Stimulated activated CD4-positive, alpha-beta T cell treated with anti-CD3 and anti-CD28 coated beads, Interleukin-15, amount 100 ng/mL, for 24 hours (primary cell): ENCODE data around the gene APOBEC3G.
"Not testable (repeated sequence)": the region's sequence is repeated elsewhere in the genome, so short reads cannot be mapped to it uniquely, and the experiment has no call there.

Source experiments
- DNase-seq: peaks from one replicate; pipeline ENCODE4 v3.0.0-alpha.2; 2020

The APOBEC3G gene

DNA sequence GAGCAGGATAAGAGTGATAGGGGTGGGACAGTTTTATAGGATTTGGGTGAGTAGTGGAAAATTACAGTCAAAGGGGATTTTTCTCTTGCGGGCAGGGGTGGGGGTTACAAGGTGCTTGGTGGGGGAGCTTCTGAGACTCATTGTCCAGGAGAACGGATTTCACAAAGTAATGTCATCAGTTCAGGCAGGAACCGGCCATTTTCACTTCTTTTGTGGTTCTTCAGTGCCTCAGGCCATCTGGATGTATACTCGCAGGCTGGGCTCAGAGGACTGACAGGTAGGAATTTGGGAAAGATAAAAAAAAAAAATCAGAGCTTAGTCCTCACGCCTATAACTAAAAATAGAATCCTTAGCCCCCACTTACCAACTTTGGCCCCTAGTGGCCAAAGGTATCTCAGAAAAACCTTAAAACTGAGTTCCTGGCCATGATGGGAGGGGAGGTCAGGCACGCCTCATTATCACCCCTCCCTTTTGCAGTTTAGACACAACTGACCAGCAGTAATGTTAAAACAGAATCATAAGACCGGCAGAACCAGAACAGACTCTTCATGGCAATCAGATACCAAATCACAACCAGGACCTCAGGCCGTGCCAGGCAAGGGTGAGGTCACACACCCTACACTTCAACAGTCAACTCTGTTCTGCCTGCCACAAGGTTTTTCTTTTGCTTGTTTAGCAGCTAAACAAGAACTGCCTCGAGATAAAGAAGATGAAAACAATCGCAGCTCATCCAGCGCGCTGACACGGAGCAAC is 8.9 kb upstream of the APOBEC3G start:
- no peak for DNase-seq

DNA sequence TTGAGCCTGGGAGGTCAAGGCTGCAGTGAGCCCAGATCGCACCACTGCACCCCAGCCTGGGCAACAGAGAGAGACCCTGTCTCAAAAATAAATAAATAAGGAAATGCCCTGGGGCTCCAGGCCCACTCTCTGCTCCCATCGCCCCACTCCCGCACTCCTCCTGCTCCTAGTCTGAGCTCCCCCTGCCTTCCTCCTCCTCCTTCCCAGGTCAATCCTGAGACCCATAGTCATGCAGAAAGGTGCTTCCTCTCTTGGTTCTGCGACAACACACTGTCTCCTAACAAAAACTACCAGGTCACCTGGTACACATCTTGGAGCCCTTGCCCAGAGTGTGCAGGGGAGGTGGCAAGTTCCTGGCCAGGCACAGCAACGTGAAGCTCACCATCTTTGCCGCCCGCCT is 6.9 kb upstream of the APOBEC3G start:
- DNase-seq, result no peak

DNA sequence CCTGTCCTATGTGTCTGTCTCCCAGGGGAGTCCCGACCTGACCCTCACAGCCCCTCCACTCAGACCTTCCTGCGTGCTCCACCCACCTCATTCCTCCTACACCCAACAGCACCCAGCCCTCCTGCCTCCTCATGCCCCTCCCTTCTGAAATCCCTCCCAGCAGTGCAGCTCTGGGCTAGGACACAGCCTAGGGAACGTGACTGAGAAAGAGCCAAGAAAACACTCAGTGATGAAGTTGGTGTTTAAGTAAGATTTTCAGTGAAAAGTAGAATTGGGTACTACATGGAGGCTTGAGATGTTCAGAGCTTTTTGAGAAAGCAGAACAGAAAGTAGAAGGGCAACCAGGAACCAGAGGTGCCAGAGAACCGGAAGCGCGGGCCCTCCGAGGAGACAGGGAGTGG is 4.5 kb upstream of the APOBEC3G start:
- DNase-seq, result not testable (repeated sequence)

DNA sequence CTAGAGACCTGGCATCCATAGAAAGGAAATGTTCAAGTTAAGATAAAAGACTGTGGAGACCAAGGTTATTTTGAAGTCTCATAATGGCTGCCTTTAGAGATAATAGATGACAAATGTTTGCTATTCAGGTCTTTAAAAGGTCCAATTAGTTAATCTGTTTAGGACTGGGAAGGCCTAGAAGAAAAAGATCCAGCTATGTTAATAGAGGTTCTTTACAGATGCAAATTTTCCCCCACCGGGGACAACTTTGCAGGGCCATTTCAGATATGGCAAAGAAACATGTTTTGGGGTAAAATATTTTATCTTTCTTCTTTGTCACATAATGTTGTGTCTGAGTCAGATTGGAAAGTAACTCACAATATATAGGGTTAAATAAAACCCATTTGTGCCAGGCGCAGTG is 3.1 kb upstream of the APOBEC3G start:
- no peak for DNase-seq

DNA sequence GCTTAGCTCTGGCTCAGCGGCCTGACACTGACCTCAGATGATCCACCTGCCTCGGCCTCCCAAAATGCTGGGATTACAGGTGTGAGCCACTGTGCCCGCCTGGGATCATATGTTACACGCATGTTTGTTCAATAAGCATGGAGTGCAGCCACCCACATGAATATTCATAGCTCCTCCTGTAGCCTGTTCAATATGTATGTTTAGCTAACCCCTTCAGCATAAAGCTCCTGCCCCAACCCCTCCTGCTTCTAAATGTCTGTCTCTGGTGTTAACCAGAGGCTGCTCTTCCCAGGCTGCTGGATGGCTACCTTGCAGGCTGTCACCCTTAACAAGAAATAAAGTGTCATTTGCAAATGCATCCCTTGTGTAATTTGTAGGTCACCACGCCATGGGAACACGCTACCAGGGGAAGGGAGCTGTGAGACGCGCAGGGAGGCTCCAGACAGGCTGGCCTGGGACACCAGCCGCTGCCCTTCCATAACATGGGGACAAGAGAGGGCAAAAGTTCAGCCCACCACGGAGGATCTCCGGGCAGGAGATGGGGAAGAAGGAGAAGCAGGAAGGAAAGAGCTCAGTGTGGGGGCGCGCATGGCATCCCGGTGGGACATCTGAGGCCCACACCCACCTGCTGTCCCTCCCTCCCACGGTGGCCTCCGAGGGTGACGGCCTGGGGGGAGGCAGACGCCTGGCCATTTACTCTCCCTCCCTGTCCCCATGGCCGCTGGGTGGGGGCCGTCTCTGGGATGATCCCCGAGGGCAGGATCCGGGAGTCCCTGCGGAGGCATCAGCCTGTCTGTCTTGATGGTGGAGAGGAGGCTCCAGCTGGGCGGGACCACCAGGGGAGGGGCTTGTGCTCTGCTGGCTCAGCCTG is 685 bp upstream of the APOBEC3G start:
- DNase-seq, result not testable (repeated sequence)

DNA sequence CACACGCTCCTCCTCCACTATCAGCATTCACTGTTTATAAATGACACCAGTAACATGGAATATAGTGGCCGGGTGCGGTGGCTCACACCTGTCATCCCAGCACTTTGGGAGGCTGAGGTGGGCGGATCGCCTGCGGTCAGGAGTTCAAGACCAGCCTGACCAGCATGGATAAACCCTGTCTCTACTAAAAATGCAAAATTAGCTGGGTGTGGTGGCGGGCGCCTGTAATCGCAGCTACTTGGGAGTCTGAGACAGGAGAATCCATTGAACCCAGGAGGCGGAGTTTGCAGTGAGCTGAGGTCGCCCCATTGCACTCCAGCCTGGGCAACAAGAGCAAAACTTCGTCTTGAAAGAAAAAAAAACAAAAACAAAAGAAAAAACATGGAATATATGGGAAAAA is 837 bp downstream of the APOBEC3G start:
- not testable (repeated sequence) for DNase-seq

DNA sequence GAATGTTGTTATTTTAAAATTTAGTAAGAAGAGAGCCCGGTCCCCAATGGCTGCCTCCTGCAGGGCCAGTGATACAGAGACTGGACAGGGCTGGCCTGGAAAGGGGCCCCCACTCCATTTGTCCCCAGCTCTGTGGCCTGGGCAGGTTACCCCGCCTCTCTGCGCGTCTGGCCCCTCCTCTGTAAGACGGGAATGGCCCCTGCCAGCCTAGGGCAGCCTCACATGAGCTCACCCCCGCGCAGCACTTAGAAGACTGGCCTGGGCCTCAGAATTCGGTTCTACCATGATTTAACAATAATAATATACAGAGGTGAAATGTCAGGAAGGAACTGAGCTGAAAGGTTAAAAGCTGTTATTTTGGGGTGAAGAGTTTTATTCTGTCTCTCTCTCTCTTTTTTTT is 1.3 kb downstream of the APOBEC3G start:
- DNase-seq, result no peak

DNA sequence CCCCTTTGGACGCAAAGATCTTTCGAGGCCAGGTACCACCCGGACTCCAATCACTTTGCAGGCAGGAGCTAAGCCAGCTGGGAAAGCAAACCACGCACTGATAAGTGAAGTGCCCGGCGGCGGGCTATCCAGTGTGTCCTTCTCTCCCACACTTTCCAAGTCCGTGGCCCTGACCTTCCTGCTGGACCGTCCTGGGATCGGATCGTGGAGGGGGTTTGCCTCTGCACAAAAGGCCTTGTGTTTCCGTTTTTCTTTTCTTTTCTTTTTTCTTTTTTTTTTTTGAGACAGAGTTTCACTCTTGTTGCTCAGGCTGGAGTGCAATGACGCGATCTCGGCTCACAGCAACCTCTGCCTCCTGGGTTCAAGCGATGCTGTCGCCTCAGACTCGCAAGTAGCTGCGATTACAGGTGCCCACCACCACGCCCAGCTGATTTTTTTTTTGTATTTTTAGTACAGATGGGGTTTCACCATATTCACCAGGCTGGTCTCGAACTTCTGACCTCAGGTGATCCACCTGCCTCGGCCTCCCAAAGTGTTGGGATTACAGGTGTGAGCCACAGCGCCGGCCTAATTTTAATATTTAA is 2.1 kb downstream of the APOBEC3G start:
- not testable (repeated sequence) for DNase-seq

DNA sequence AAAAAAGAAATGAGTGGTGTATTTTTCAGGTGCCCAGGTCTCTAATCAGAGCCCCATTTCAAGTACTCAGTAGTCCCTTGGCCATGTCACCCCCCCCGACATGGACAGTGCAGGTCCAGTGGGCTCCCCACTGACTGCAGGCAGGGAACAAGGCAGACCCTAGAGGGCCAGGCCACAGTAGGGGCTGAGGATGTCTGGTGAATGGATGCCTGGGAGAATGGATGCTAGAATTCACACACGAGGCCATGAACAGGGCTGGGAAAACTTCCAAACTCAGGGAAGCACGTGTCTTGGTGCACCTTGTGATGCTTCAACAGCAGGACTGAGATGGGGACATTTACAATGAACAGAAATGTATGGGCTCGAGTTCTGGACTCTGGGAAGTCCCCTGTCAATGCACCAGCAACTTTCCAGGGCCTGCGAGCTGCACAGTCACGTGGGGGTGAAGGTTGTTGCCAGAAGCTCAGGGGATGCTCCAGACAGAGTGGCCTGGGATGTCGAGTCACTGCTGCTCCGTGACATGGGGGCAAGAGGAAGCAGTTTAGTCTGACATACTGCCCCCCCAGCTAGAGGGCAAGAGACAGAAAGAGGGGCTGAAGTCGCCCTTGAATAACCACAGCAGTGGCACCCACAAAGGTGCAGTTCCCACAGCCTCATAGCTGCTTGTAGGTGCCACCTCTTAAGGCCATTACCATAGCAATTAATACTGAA is 3.1 kb downstream of the APOBEC3G start:
- DNase-seq, result no peak

DNA sequence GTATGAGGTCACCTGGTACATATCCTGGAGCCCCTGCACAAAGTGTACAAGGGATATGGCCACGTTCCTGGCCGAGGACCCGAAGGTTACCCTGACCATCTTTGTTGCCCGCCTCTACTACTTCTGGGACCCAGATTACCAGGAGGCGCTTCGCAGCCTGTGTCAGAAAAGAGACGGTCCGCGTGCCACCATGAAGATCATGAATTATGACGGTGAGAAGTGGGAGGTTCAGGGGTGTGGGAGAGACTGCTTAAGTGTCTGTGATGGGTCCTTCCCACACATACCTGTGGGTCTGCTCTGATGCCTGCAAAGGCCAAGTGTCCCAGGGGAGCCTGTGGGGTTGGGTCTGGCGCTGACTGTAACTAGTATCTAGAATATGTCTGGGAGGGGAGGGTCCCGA is 3.9 kb downstream of the APOBEC3G start:
- DNase-seq, result no peak

DNA sequence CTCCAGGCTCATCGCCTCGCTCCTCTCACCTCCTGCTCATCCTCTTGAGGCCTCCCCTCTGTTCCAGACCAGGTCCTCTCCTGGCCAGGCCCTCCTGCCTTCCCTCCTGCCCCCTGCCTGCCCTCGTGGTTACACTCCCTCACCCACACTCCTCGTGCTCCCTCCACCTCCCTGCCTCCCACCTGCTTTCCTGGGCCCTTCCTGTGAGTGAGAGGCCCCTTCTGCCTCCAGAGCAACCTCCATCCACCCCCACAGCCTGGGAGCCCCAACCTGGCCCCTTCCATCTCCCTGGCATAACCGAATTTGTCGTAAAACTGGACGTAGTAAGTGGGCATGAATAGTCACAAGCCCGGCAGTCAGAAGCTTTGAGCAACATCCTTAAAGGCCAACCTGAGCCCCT is 4.5 kb downstream of the APOBEC3G start:
- no peak for DNase-seq

DNA sequence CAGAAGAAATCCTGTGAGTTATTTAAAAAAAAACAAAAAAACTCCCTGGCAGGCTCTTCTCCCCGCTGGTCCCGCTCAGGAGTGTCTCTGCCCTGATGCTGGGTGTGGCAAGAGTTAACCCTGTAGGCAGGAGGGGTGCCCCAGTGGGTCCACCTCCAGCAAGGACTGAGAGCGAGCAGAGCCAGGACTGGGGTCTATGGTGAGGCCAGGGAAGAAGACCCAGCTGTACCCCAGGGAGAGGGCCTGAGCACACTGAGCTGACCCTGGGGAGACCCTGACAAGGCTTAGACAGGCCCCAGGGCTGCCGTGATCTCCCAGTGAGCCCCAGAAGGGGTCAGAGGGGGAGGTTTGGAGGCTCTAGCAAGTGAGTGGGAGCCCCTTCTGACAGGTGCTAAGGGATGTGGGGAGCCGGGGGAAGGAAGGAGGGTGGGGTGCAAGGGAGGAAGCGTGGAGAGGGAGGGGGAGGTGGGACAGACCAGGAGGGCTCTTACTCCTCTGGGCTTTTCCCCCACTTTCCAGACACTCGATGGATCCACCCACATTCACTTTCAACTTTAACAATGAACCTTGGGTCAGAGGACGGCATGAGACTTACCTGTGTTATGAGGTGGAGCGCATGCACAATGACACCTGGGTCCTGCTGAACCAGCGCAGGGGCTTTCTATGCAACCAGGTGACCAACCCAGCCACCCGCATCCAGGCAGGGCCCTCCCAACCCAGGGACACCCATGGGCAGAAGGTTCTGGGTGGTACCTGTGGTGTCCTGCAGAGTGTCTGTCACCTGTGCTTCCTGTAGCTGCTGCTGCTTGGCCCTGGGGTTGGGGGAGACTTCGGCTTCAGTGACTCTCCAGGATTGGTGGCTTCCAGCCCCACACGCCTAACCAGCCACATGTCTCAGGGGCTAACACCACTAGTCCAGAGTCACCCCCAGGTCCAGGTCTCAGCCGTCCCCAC is 6.4 kb downstream of the APOBEC3G start:
- no peak for DNase-seq

DNA sequence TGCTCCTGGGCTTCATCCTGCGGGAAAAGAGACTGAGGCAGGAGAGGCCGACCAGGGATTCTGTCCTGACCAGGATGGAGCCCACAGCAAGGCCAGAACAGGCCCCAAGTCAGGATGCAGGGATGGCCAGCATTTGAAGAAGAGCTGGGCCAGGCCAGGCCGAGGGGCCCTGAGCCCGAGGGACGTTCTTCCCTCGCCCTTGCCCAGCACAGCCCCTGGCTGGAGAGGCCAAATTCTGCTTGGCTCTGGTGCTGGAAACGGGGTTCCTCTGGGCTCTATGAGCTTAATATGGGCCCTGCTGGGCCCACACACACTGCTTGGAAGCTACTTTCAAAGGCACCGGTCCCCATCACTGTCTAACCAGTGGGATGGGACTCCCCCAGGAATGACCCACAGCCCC is 7.6 kb downstream of the APOBEC3G start:
- DNase-seq, result no peak

DNA sequence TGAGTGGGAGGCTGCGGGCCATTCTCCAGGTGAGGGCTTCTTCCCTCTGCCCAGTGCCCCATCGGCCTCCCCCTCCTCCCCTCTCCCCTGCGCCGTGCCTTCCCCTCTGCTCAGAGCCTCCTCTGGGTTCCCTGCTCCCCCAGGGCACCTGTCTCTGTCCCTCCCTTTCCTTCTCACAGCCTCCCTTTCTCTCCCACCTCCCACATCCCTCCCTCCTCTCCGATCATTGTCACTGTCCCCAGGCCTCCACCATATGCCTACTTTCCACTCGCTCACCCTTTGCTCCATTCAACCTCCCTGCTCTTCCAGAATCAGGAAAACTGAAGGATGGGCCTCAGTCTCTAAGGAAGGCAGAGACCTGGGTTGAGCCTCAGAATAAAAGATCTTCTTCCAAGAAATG is 10.0 kb downstream of the APOBEC3G start:
- no peak for DNase-seq

DNA sequence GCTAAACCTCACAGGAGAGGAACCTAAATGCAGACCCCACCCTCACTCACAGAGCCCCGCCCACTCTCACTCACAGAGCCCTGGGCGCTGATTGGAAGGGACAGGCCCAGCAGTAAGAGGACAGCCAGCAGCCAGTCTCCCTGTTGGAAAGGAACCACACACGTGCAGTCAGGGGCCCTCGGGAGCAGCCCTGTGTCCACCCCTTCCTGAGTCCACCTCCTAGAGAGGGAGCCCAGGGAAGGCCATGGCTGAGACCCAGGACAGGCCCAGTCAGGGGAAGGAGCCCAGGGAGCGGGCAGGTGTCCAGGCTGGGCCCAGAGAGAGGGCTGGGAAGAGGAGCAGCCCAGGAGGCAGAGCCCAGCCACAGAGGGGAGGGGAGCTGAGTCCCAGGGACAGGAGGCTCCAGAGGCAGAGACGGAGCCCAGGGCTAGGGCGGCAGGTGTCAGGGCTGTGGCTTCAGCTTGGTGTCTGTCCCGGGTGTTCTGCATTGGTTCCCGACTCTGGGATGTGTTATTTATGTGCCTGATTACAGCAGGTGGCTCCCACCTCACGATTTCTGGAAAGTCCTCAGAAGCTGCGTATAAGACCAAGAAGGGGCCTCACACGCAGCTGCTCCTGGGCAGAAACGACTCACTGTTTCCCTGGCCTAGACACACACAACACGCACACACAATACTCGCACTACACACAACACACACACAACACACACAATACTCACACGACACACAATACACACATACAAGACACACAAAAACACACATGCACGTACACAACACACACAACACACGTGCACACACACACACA is 11.0 kb downstream of the APOBEC3G start:
- DNase-seq, result no peak

DNA sequence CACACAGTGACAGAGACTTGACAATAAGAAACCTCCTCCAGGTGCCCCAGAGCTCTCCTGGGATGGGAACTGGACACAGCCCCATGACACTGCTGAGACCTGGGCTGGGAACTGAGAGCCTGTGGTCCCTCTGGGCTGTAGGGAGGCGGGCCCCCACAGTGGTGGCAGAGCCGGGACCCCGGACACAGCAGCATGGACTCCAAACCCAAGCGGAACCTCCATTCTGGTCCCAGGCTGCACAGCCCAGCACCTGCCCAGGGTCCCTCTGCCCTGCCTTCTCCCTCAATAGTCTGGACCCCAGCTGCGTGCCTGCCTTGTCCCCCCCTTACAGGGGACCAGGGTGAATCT is 11.6 kb downstream of the APOBEC3G start:
- no peak for DNase-seq

DNA sequence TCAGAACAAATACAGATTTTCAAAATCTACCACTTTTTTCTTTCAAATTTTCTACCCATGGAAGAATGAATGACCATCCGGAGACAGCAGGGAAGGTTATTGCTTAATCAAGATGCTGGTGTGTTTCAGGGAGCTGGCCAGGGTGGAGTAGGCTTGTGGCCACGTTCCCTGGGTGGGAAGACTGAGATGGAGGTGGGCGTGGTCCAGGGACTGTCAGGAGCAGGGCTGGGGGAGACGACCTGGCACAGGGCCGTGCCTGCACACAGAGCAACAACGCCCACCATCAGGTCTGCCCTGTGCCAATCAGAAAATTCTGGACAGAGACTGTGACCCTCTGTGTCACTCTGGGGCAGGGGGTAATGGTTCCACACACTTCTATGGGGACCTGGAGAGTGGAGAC is 12.9 kb downstream of the APOBEC3G start:
- DNase-seq, result no peak

DNA sequence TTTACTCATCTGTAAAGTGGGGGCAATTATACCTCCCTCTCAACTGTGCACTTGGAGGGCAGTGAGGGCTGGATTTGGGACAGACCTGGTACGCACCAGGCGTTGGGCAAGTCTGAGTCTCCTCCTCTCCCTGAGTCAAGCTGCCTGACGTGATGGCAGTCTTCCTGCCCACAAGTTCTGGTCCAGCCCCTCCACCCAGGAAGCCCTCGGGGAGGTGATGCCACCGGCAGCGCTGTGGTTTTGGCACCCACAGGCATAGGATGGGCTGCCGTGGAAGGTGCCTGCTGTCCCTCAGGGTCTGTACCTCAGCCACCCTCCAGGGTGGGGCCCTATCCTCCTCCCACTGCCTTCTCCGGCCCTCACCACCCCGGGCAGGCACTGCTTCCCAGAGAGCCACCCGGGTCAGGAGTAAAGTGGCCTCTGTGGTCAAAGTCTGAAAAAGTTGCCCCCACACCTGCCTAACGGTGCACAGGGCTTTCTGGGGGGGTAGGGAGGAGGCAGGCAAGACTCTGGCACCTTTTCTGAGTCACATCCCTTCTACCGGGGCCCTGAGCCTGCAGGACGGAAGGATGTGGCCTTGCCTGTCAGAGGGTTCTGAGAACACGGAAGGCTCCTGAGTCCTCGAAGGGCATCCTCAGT is 13.5 kb downstream of the APOBEC3G start:
- peak; percentile 85 for DNase-seq

DNA sequence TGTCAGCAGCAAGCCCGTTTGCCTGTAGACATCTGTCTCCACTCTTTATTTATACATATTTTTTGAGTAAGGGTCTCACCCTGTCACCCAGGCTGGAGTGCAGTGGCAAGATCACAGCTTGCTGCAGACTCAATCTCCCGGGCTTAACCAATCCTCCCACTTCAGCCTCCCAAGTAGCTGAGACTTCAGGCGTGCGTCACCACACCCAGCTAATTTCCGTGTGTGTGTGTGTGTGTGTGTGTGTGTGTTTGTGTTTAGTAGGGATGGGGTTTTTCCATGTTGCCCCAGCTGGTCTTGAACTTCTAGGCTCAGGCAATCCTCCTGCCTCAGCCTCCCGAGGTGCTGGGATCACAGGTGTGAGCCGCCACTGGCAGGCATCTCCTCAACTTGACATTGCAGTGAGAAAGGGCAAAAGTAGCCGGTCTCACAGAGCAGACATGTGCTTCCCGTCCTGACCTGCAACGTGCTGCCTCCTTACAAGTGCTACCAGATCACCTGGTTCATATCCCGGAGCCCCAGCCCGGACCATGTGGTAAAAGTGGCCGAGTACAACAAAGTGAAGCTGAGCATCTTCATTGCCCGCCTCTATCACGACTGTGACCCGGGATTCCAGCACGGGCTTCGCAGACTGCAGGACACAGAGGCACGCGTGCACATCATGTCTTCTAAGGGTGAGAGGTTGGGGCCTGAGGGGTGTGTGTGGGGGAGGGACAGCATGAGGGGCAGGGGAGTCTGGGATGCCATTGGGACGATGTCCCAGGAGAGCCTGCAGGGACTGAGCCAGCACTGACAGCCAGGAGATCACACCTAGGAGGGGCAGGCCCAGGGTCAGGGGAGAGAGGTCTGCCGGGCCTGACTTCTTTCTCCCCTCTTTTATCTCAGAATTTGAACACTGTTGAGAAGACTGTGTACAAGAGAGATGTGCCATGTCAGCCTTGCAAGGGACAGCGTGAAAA is 14.3 kb downstream of the APOBEC3G start:
- DNase-seq, result no peak
